Measurements from ENCODE around the gene CCL25.

- no peak for TF ChIP-seq ZNF274 (IDR thresholded peaks at IDR 0.05; ENCODE audit: low read length)
- TF ChIP-seq ZNF274 (tag by site-specific recombination; IDR thresholded peaks at IDR 0.05; ENCODE audit: borderline replicate concordance) = no peak
- TF ChIP-seq REST (tag by site-specific recombination; IDR thresholded peaks at IDR 0.05) = no peak
- TF ChIP-seq ZBTB44 (tag by site-specific recombination; IDR thresholded peaks at IDR 0.05) = no peak
- TF ChIP-seq ZNF639 (tag by site-specific recombination; IDR thresholded peaks at IDR 0.05) = no peak
- TF ChIP-seq ZNF423 (tag by site-specific recombination; IDR thresholded peaks at IDR 0.05) = no peak
- TF ChIP-seq ZFP37 (tag by site-specific recombination; IDR thresholded peaks at IDR 0.05) = no peak
- TF ChIP-seq MYNN (tag by site-specific recombination; IDR thresholded peaks at IDR 0.05; ENCODE audit: borderline replicate concordance) = no peak
- TF ChIP-seq ZFP3 (tag by site-specific recombination; IDR thresholded peaks at IDR 0.05; ENCODE audit: low read depth) = no peak
- TF ChIP-seq PBX3 (CRISPR knock-in tag; IDR thresholded peaks at IDR 0.05) = no peak
- no peak for TF ChIP-seq ZNF621 (tag by site-specific recombination; IDR thresholded peaks at IDR 0.05)
- TF ChIP-seq CTCF (tag by site-specific recombination; IDR thresholded peaks at IDR 0.05) = no peak
- no peak for TF ChIP-seq ZNF146 (tag by site-specific recombination; IDR thresholded peaks at IDR 0.05)
Measured at GRCh38 chr19:8025316-8025715, 27.2 kb upstream of the CCL25 start.

Measured in HEK293 (cell line).